Measurements from ENCODE around the gene MUC16.
"Not testable (repeated sequence)": the region's sequence is repeated elsewhere in the genome, so short reads cannot be mapped to it uniquely, and the experiment has no call there.

The MUC16 gene

GRCh38 chr19:9009935-9010651 lies at the start of gene MUC16:
Gene MUC16, minus strand, starts transcription at chr19:9010409.
- DNase-seq (ENCODE audit: low read depth), result no peak

GRCh38 chr19:9058905-9059667 lies 48.9 kb upstream of the MUC16 start:
- DNase-seq (ENCODE audit: low read depth), result no peak

GRCh38 chr19:9057505-9058258 lies 47.5 kb upstream of the MUC16 start:
- no peak for DNase-seq (ENCODE audit: low read depth)

GRCh38 chr19:9056131-9056530 lies 45.9 kb upstream of the MUC16 start:
- not testable (repeated sequence) for DNase-seq (ENCODE audit: low read depth)

- no peak for DNase-seq (ENCODE audit: low read depth)
These were observed 44.6 kb upstream of the MUC16 start for GRCh38 chr19:9054765-9055164.

- no peak for DNase-seq (ENCODE audit: low read depth)
These were observed 44.0 kb upstream of the MUC16 start for GRCh38 chr19:9054207-9054606.

- DNase-seq (ENCODE audit: low read depth), result not testable (repeated sequence)
These were observed 43.5 kb upstream of the MUC16 start for GRCh38 chr19:9053674-9054073.

- DNase-seq (ENCODE audit: low read depth), result no peak
These were observed 42.7 kb upstream of the MUC16 start for GRCh38 chr19:9052894-9053293.

- no peak for DNase-seq (ENCODE audit: low read depth)
These were observed 36.5 kb upstream of the MUC16 start for GRCh38 chr19:9046694-9047093.

GRCh38 chr19:9044449-9044848 lies 34.2 kb upstream of the MUC16 start:
- no peak for DNase-seq (ENCODE audit: low read depth)

- DNase-seq (ENCODE audit: low read depth), result no peak
These were observed 33.3 kb upstream of the MUC16 start for GRCh38 chr19:9043524-9043923.

- DNase-seq (ENCODE audit: low read depth), result no peak
These were observed 30.8 kb upstream of the MUC16 start for GRCh38 chr19:9041023-9041422.

GRCh38 chr19:9040131-9040530 lies 29.9 kb upstream of the MUC16 start:
- DNase-seq (ENCODE audit: low read depth), result no peak

GRCh38 chr19:9039728-9040127 lies 29.5 kb upstream of the MUC16 start:
- DNase-seq (ENCODE audit: low read depth), result no peak

GRCh38 chr19:9037400-9038062 lies 27.3 kb upstream of the MUC16 start:
- no peak for DNase-seq (ENCODE audit: low read depth)

GRCh38 chr19:9032136-9032631 lies 22.0 kb upstream of the MUC16 start:
- DNase-seq (ENCODE audit: low read depth), result no peak

GRCh38 chr19:9018163-9018875 lies 8.1 kb upstream of the MUC16 start:
- DNase-seq (ENCODE audit: low read depth), result no peak

- no peak for DNase-seq (ENCODE audit: low read depth)
These were observed 4.6 kb upstream of the MUC16 start for GRCh38 chr19:9014803-9015202.

- no peak for DNase-seq (ENCODE audit: low read depth)
These were observed 3.8 kb upstream of the MUC16 start for GRCh38 chr19:9013988-9014387.

- no peak for DNase-seq (ENCODE audit: low read depth)
These were observed 1.7 kb upstream of the MUC16 start for GRCh38 chr19:9011875-9012274.

- no peak for DNase-seq (ENCODE audit: low read depth)
These were observed 484 bp upstream of the MUC16 start for GRCh38 chr19:9010693-9011092.

Measured in stromal cell of bone marrow (primary cell).